ENCODE measurements around the gene DNAJC15. TPM values are rescaled to one million over a fixed set of nuclear protein-coding genes. Genes with fewer than 3 reads are reported as not detected.

The DNAJC15 gene
- total RNA-seq, 2 donors from 2014 or later = 4.9 to 5.2 TPM

DNA sequence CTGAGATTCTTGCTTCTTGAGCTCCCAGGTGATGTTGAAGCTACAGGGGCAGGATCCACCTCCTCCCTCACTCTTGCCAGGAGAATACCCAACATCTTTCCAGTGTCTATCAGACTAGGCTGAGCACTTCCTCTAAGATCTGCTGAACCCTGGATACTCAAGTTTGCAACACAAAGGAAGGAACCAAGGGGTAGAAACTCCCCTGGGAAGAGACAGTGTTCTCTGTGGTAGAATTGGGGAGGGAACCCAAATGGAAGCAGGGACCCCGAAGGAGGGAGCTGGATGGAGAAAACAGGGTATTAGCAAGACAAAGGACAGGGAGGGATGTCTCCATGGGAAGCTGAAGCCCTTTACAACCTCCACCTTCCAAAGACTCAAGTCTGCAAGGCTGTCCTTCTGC lies 117.6 kb downstream of the DNAJC15 start:
- Histone ChIP-seq H3K9me3 (no peaks in the 10 kb centered on the region), H3K27me3 (no peaks in the 10 kb centered on the region), H3K27ac (no peak overlapping the region), H3K36me3 (replicated peaks in 1 of 2; ENCODE audit: insufficient read depth in 1 of 2, low read depth in 2 of 2) (no peaks in the 10 kb centered on the region), H3K4me3 (no peak overlapping the region), H3K4me1 (no peaks in the 10 kb centered on the region)
- TF ChIP-seq POLR2A (IDR thresholded peaks at IDR 0.05) (no peak), CTCF (IDR thresholded peaks at IDR 0.05) (no peak)
- 62 to 64% methylated on average over 1 of the region's 1 CpG for WGBS, 2 donors
- DNase-seq (no peak), ATAC-seq (no peak)
- intact Hi-C loops (cut with DNase I) = no loop called here

DNA sequence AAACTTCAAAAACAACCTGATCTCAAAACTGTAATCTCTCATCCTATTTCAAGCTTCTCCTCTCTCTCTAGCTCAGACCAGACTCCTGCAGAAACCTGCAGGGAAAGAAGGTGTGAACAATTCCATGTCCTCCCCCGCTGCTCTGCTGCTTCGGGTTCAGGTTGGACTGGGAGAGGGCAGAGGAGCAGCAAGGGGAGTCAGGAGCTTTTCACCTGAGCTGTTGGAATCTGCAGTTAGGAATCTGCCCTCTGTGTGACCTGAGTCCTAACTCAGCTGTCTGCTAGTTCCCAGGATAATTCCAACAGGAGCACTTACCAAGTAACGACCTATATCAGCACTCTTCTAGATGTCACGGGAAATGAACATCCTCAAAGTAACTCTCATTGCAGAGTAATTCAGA lies 118.3 kb downstream of the DNAJC15 start:
- H3K27me3 ChIP-seq = no peaks in the 10 kb centered on the region
- no peaks in the 10 kb centered on the region for H3K36me3 ChIP-seq (replicated peaks in 1 of 2; ENCODE audit: insufficient read depth in 1 of 2, low read depth in 2 of 2)
- intact Hi-C loops (cut with DNase I) = no loop called here
- H3K4me1 ChIP-seq = no peaks in the 10 kb centered on the region
- H3K27ac ChIP-seq = no peak overlapping the region
- TF ChIP-seq POLR2A (IDR thresholded peaks at IDR 0.05) (no peak), CTCF (IDR thresholded peaks at IDR 0.05) (no peak)
- 77 to 87% methylated on average over 4 of the region's 4 CpGs for WGBS, 2 donors
- no peak overlapping the region for H3K4me3 ChIP-seq
- DNase-seq (no peak), ATAC-seq (no peak)
- no peaks in the 10 kb centered on the region for H3K9me3 ChIP-seq

DNA sequence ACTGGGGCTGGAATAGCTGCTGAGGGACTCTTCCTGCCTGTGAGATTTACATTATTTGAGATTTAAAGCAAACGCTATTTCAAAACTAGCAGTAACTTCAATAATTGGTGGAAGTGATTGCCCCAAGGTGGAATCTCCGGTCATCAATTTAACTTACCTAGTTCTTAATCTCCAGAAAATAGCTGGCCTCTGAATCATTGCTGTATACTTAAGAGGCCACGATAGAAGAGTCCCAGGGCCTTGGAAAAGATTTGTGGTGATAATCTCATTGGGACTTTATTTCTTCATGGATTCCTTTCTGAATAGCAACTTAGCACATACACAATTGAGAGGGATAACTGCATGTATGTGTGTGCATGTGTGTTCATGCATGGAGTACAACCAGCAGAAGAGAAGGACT lies 120.2 kb downstream of the DNAJC15 start:
- WGBS, 2 donors = 52 to 58% methylated on average over 3 of the region's 3 CpGs
- DNase-seq (no peak), ATAC-seq (no peak)
- no peak overlapping the region for H3K4me3 ChIP-seq
- H3K27ac ChIP-seq = no peak overlapping the region
- TF ChIP-seq CTCF (IDR thresholded peaks at IDR 0.05) (no peak), POLR2A (IDR thresholded peaks at IDR 0.05) (no peak)
- no peaks in the 10 kb centered on the region for H3K4me1 ChIP-seq
- intact Hi-C loops (cut with DNase I) = no loop called here
- no peaks in the 10 kb centered on the region for H3K36me3 ChIP-seq (replicated peaks in 1 of 2; ENCODE audit: insufficient read depth in 1 of 2, low read depth in 2 of 2)
- no peaks in the 10 kb centered on the region for H3K9me3 ChIP-seq
- no peaks in the 10 kb centered on the region for H3K27me3 ChIP-seq

DNA sequence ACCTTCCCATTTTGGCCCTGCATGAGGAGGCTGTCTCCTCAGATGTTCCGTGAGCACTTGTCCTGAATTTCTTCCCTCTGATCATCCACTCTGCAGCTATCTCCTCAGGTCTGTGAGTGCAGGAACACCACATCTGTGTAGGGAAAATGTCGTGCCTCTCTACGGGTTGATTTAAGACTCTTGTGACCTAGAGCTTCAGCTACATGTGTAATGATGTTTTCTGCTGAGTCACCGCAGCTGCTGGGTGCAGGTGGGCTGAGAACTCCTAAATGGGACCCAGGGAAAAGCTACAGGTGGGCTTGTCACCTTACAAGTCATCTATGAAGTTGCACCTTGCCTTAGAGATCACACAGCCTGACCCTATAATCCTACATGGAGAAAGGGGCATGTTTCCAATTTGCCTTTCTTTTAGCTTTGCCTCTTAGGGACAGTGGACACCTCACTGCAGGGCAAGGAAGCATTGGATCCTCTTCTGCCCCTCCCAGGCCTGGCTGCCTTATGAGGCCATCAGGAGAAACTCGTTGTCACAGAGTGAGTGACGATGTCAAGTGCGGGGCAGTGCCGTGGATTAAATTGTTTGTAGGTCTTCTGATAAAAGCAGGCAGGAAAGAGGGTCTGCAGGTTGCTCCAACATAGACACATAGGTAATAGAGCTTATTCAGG lies 122.3 kb downstream of the DNAJC15 start:
- 40 to 42% methylated on average over 8 of the region's 8 CpGs for WGBS, 2 donors
- TF ChIP-seq POLR2A (IDR thresholded peaks at IDR 0.05) (no peak), CTCF (IDR thresholded peaks at IDR 0.05) (no peak)
- H3K27me3 ChIP-seq = no peaks in the 10 kb centered on the region
- H3K9me3 ChIP-seq = no peaks in the 10 kb centered on the region
- H3K4me1 ChIP-seq = no peaks in the 10 kb centered on the region
- no peak for ATAC-seq
- no peaks in the 10 kb centered on the region for H3K36me3 ChIP-seq (replicated peaks in 1 of 2; ENCODE audit: insufficient read depth in 1 of 2, low read depth in 2 of 2)
- no peak overlapping the region for H3K4me3 ChIP-seq
- intact Hi-C loops (cut with DNase I) = no loop called here
- DNase-seq = no peak
- H3K27ac ChIP-seq = no peak overlapping the region

DNA sequence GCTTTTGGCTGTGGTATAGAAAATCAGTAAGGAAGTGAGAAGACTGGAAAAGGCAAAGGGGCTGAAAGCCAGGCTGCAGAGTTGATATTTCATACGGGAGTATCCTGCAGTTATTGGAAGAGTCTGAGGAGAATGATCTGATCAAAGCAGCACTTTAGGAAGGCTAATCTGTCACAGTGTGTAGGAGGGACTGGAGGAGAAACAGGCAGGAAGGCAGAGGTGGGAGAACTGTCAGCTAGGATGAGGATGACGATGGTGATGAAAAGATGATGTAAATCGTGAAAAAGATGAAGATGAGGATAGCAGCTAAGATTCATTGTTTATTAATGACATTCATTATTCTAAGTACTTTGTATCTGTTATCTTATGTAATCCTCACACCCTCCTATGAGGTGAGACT lies 123.0 kb downstream of the DNAJC15 start:
- Histone ChIP-seq H3K27ac (no peak overlapping the region), H3K4me1 (no peaks in the 10 kb centered on the region), H3K4me3 (no peak overlapping the region), H3K9me3 (no peaks in the 10 kb centered on the region), H3K36me3 (replicated peaks in 1 of 2; ENCODE audit: insufficient read depth in 1 of 2, low read depth in 2 of 2) (no peaks in the 10 kb centered on the region), H3K27me3 (no peaks in the 10 kb centered on the region)
- no peak for TF ChIP-seq CTCF (IDR thresholded peaks at IDR 0.05)
- DNase-seq (no peak), ATAC-seq (no peak)
- intact Hi-C loops (cut with DNase I) = no loop called here
- WGBS, 2 donors = 48 to 60% methylated on average over 3 of the region's 3 CpGs

All from body of pancreas (tissue), 4 donors.